Esophagus squamous epithelium (tissue), 4 donors: ENCODE data around the gene SIMC1.

Source experiments
- POLR2A ChIP-seq, 4 donors: fragments of 450-650 bp; IDR thresholded peaks; one replicate each; pipeline ENCODE4 v1.6.1; 2017; ENCODE audit warnings: antibody characterized with exemption in 4 of 4, mild to moderate bottlenecking in 4 of 4, moderate library complexity in 3 of 4
- TF ChIP-seq, protein P1 (sequence below), 6 experiments: fragments of 450-650 bp in 4 of 6; fragments of 200-600 bp in 2 of 6; sonication (generic) in 2 of 6; IDR thresholded peaks; one replicate each; pipeline ENCODE4 v1.5.1; 2016 to 2019; ENCODE audit warnings: antibody characterized with exemption in 6 of 6, mild to moderate bottlenecking in 4 of 6, moderate library complexity in 4 of 6

- no peak for TF ChIP-seq POLR2A (IDR thresholded peaks at IDR 0.05)
- TF ChIP-seq, protein P1, sequence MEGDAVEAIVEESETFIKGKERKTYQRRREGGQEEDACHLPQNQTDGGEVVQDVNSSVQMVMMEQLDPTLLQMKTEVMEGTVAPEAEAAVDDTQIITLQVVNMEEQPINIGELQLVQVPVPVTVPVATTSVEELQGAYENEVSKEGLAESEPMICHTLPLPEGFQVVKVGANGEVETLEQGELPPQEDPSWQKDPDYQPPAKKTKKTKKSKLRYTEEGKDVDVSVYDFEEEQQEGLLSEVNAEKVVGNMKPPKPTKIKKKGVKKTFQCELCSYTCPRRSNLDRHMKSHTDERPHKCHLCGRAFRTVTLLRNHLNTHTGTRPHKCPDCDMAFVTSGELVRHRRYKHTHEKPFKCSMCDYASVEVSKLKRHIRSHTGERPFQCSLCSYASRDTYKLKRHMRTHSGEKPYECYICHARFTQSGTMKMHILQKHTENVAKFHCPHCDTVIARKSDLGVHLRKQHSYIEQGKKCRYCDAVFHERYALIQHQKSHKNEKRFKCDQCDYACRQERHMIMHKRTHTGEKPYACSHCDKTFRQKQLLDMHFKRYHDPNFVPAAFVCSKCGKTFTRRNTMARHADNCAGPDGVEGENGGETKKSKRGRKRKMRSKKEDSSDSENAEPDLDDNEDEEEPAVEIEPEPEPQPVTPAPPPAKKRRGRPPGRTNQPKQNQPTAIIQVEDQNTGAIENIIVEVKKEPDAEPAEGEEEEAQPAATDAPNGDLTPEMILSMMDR (IDR thresholded peaks at IDR 0.05): no peak
Measured at GRCh38 chr5:176383248-176383905, 145.2 kb downstream of the SIMC1 start.
